Measurements from ENCODE around the gene VWA5B2.

VWA5B2 gene

DNA sequence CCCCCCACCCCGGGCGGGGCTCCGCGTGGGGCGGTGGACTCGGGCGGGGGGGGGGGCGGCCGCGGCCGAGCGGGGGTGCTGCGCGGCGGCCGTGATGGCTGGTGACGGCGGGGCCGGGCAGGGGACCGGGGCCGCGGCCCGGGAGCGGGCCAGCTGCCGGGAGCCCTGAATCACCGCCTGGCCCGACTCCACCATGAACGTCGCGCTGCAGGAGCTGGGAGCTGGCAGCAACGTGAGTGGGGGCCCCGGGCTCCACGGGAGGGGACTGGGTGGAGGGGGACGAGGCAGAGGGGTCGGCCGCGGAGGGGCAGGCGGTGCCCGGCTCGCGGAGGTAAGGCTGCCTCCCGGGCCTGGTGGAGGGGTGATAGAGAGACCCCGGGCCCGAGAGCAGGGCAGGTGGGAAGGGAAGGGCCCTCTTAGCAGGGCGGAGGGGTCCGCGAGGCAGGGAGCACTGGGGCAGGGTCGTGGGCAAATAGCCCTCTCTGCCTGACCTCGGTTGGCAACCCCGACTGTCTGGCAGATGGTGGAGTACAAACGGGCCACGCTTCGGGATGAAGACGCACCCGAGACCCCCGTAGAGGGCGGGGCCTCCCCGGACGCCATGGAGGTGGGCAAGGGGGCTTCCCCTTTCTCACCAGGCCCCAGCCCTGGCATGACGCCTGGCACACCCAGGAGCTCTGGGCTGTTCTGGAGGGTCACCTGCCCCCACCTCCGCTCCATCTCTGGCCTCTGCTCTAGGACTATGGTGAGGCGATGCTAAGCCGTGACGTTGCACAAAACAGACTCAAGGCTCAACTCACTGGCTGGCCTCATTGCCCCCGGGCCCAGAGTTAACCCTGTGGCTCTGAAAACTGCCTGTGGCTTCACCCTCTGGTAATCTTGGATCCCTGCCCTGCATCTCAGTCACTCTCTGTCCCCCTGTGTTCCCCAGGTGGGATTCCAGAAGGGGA is 46.9 kb downstream of the VWA5B2 start, which contains the start of gene ECE2:
Gene ECE2 (plus strand): TSS at position 62 of the 950 bp plus-strand sequence. CDS start 132 bp downstream, at position 194.
- no peak for DNase-seq (ENCODE audit: low read depth)
- H3K4me3 ChIP-seq (ENCODE audit: low read depth, low read length): no peak within 1 kb of the TSS
- in situ Hi-C loops (cut with HindIII; ENCODE audit: low sequenced_read_pairs): no loop called here
- TF ChIP-seq, protein P1, sequence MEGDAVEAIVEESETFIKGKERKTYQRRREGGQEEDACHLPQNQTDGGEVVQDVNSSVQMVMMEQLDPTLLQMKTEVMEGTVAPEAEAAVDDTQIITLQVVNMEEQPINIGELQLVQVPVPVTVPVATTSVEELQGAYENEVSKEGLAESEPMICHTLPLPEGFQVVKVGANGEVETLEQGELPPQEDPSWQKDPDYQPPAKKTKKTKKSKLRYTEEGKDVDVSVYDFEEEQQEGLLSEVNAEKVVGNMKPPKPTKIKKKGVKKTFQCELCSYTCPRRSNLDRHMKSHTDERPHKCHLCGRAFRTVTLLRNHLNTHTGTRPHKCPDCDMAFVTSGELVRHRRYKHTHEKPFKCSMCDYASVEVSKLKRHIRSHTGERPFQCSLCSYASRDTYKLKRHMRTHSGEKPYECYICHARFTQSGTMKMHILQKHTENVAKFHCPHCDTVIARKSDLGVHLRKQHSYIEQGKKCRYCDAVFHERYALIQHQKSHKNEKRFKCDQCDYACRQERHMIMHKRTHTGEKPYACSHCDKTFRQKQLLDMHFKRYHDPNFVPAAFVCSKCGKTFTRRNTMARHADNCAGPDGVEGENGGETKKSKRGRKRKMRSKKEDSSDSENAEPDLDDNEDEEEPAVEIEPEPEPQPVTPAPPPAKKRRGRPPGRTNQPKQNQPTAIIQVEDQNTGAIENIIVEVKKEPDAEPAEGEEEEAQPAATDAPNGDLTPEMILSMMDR (IDR thresholded peaks at IDR 0.05; ENCODE audit: low read depth, low read length, missing control alignments): no peak

DNA sequence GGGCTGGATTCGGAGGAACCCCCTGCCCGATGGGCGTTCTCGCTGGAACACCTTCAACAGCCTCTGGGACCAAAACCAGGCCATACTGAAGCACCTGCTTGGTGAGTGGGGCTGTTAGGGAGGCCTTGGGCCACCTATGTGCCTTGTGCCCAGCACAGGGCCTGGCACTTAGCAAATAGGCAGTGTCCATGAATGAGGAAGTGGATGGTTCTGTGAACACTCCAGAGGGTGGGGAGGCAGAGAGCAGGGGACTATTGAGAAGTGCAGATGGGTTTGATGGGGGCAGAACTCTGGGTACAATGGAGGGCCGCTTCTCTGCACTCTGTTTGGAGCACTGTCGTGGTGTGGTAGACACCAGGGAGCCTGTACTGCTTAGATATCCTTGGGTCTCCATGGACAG is 48.0 kb downstream of the VWA5B2 start:
- no peak for DNase-seq (ENCODE audit: low read depth)
- TF ChIP-seq, protein P1 (IDR thresholded peaks at IDR 0.05; ENCODE audit: low read depth, low read length, missing control alignments): no peak
- in situ Hi-C loops (cut with HindIII; ENCODE audit: low sequenced_read_pairs): no loop called here
- no peak overlapping the region for H3K4me3 ChIP-seq (ENCODE audit: low read depth, low read length)

DNA sequence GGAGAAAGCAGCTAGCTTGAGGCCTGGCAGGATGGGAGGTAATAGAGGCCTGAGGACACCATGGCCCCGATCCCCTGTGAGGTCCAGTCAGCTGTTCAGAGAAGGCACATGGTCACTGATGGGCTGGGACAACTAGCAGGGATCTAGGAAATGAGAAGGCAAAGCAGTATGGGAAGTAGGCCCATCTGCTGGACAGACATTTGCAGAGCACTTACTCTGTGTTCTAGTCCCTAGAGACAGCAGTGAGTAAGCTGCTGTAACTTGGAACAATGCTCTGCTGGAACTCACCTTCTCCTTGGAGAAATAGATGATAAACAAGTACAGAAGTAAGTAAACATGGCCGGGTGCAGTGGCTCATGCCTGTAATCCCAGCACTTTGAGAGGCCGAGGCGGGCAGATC is 53.6 kb downstream of the VWA5B2 start:
- in situ Hi-C loops (cut with HindIII; ENCODE audit: low sequenced_read_pairs): no loop called here
- TF ChIP-seq, protein P1 (IDR thresholded peaks at IDR 0.05; ENCODE audit: low read depth, low read length, missing control alignments): no peak
- H3K4me3 ChIP-seq (ENCODE audit: low read depth, low read length): no peak overlapping the region
- DNase-seq (ENCODE audit: low read depth): no peak

DNA sequence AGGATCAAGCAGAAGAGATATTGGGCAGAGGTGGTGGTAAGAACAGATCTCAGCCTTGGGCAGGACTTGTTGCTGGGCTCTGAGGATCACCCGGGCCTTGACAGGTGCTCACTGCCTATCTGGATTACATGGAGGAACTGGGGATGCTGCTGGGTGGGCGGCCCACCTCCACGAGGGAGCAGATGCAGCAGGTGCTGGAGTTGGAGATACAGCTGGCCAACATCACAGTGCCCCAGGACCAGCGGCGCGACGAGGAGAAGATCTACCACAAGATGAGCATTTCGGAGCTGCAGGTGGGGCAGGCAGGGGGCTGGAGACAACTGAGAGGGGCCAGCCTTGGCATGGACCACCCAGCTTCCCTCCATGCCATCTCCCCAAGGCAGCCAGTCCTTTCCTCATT is 54.3 kb downstream of the VWA5B2 start:
- H3K4me3 ChIP-seq (ENCODE audit: low read depth, low read length): no peak overlapping the region
- TF ChIP-seq, protein P1 (IDR thresholded peaks at IDR 0.05; ENCODE audit: low read depth, low read length, missing control alignments): no peak
- DNase-seq (ENCODE audit: low read depth): no peak
- in situ Hi-C loops (cut with HindIII; ENCODE audit: low sequenced_read_pairs): no loop called here

DNA sequence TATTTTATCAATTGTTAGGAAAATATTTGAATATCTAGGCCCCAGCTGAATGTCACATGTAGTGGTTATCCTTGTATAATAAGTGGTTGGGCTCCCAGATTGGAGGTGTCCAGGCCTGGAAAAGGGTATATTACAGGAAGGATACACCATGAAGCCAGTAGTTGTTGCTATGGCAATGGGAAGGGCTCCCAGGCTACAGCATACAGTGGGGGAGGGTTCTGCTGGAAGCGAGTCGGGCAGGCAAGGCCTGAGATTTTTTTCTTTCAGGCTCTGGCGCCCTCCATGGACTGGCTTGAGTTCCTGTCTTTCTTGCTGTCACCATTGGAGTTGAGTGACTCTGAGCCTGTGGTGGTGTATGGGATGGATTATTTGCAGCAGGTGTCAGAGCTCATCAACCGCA is 55.3 kb downstream of the VWA5B2 start:
- no peak overlapping the region for H3K4me3 ChIP-seq (ENCODE audit: low read depth, low read length)
- TF ChIP-seq, protein P1 (IDR thresholded peaks at IDR 0.05; ENCODE audit: low read depth, low read length, missing control alignments): peak; percentile 38
- DNase-seq (ENCODE audit: low read depth): peak; percentile 29
- in situ Hi-C loops (cut with HindIII; ENCODE audit: low sequenced_read_pairs): no loop called here

DNA sequence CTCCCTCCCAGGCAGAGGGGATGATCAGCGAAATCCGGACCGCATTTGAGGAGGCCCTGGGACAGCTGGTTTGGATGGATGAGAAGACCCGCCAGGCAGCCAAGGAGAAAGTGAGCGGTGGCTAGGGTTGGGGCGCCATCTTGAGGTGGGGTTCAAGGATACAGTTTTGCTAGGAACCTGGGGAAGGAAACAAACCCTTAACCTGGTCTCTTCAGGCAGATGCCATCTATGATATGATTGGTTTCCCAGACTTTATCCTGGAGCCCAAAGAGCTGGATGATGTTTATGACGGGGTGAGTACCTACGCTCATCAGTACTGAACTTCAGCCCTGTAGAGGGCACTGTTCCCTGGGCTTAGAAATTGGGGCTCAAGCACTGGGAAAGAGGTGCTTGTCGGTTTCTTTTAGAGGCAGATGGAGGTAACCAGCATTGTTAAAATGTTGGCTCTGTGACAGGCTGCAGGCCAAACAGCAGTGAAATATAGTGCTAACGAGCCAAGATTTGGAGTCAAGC is 60.1 kb downstream of the VWA5B2 start:
- H3K4me3 ChIP-seq (ENCODE audit: low read depth, low read length): no peak overlapping the region
- no peak for DNase-seq (ENCODE audit: low read depth)
- in situ Hi-C loops (cut with HindIII; ENCODE audit: low sequenced_read_pairs): no loop called here
- TF ChIP-seq, protein P1 (IDR thresholded peaks at IDR 0.05; ENCODE audit: low read depth, low read length, missing control alignments): peak; percentile 73

All from astrocyte of the cerebellum (primary cell).